Skin of body (tissue), 2 donors: Measurements from ENCODE around the gene LPCAT1. TPM values are rescaled to one million over a fixed set of nuclear protein-coding genes. Genes with fewer than 3 reads are reported as not detected.
"Not testable (repeated sequence)": the region's sequence is repeated elsewhere in the genome, so short reads cannot be mapped to it uniquely, and the experiment has no call there.

Experiments
- DNase-seq: peaks from one replicate; lab custom pipeline; 2025; lab: John Stamatoyannopoulos, UW
- total RNA-seq: library from RNA; depleted of rRNA; stranded (reverse); fragments of >200 nt; gene quantifications from one replicate; pipeline ENCODE4 v1.2.3, GENCODE V29; 2014

LPCAT1 gene
- total RNA-seq, 1 donor from 2014 or later: 25.1 TPM

GRCh38 chr5:1522601-1523479, 920 bp downstream of the LPCAT1 start:
- no peak for DNase-seq

GRCh38 chr5:1521671-1522600, 1.8 kb downstream of the LPCAT1 start:
- DNase-seq: no peak

- no peak for DNase-seq
Observed at GRCh38 chr5:1520791-1521453, 2.8 kb downstream of the LPCAT1 start.

- DNase-seq: no peak
Observed at GRCh38 chr5:1519631-1520210, 4.0 kb downstream of the LPCAT1 start.

GRCh38 chr5:1517838-1518237, 5.9 kb downstream of the LPCAT1 start:
- no peak for DNase-seq

GRCh38 chr5:1516615-1517601, 6.9 kb downstream of the LPCAT1 start:
- no peak for DNase-seq

GRCh38 chr5:1515921-1516571, 7.7 kb downstream of the LPCAT1 start:
- DNase-seq: no peak

- no peak for DNase-seq
Observed at GRCh38 chr5:1515311-1515920, 8.3 kb downstream of the LPCAT1 start.

- DNase-seq: not testable (repeated sequence)
Observed at GRCh38 chr5:1514819-1515310, 8.9 kb downstream of the LPCAT1 start.

- no peak for DNase-seq
Observed at GRCh38 chr5:1514027-1514818, 9.5 kb downstream of the LPCAT1 start.

GRCh38 chr5:1513326-1514026, 10.3 kb downstream of the LPCAT1 start:
- no peak for DNase-seq

- no peak for DNase-seq
Observed at GRCh38 chr5:1512541-1513291, 11.0 kb downstream of the LPCAT1 start.

GRCh38 chr5:1511651-1512540, 11.9 kb downstream of the LPCAT1 start:
- DNase-seq: no peak

GRCh38 chr5:1511048-1511447, 12.7 kb downstream of the LPCAT1 start:
- DNase-seq: no peak

- DNase-seq: no peak
Observed at GRCh38 chr5:1510631-1511030, 13.1 kb downstream of the LPCAT1 start.

GRCh38 chr5:1510151-1510561, 13.6 kb downstream of the LPCAT1 start:
- no peak for DNase-seq
